Left ventricle myocardium inferior (tissue), 1 donor: ENCODE measurements around the gene NRBP1. TPM values are rescaled to one million over a fixed set of nuclear protein-coding genes. Genes with fewer than 3 reads are reported as not detected.

ENCODE experiments used
- DNase-seq: peaks from one replicate; pipeline ENCODE4 v3.0.0-alpha.2; 2020
- H3K27ac ChIP-seq: fragments of 200-600 bp; replicated peaks from 2 replicates; pipeline ENCODE4 v1.8.0; 2021
- H3K27me3 ChIP-seq: fragments of 200-600 bp; 2 replicates; pipeline ENCODE4 v1.8.0; 2021; ENCODE audit warnings: low read depth
- H3K36me3 ChIP-seq: fragments of 200-600 bp; 2 replicates; pipeline ENCODE4 v1.8.0; 2021
- H3K4me1 ChIP-seq: fragments of 200-600 bp; 2 replicates; pipeline ENCODE4 v1.8.0; 2021
- H3K4me3 ChIP-seq: fragments of 200-600 bp; 2 replicates; pipeline ENCODE4 v1.8.0; 2021; ENCODE audit warnings: mild to moderate bottlenecking, moderate library complexity
- H3K9me3 ChIP-seq: fragments of 200-600 bp; replicated peaks from 2 replicates; pipeline ENCODE4 v1.8.0; 2021
- intact Hi-C: fragments of 100-400 bp; cut with micrococcal nuclease; formaldehyde crosslinking; loops from one replicate; pipeline ENCODE4 v1.11.0; 2022
- total RNA-seq: library from RNA; stranded (reverse); fragmentation: NEBNext Ultra II Directional; extraction: Animal tissue kit (Norgen Biotek cat#: 25700); gene quantifications from one replicate; pipeline ENCODE4 v1.2.1, GENCODE V29; 2021
- TF ChIP-seq, protein P1 (sequence below): fragments of 200-600 bp; IDR thresholded peaks from 2 replicates; pipeline ENCODE4 v1.8.0; 2021; ENCODE audit warnings: antibody characterized with exemption, mild to moderate bottlenecking, borderline replicate concordance
- donor health status: DM: no; HTN: yes; CAD: no; lungs with severe emphysema.

Gene NRBP1
- total RNA-seq, 1 donor from 2014 or later: 52.5 TPM

DNA sequence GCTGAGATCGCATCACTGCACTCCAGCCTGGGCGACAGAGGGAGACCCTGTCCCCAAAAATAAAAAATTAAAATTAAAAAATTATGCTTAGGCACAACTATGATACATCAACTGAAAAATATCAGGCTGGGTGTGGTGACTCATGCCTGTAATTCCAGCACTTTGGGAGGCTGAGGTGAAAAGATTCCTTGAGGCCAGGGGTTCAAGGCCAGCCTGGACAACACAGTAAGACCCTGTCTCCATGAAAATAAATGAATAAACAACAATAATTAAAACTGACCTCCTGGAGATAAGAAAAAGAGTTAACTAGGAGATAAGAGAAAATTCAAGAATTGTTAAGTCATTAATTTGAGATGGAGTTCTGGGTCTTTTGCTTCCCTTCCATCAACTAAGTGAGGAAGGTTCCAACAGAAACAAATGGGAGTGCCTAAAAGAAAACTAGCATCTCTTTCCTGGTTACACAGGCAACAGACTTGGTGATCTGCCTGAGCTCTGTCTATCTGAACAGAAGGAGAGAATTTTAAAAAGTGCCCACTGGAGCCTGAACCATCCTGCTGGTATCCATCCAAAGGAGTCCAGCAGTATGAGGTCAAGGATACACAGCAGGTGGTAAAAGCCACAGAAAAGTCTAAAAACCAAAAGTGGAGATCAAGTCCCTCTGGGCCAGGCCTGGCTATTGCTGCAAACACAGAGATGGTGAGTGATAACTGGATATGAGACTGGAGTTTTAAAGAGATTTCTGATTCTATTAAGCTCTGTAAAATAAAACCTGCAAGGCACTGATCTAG is 27.9 kb upstream of the NRBP1 start:
- peaks cover 4% of the 10 kb centered on the region for H3K36me3 ChIP-seq
- no peak overlapping the region for H3K4me3 ChIP-seq
- TF ChIP-seq, protein P1, sequence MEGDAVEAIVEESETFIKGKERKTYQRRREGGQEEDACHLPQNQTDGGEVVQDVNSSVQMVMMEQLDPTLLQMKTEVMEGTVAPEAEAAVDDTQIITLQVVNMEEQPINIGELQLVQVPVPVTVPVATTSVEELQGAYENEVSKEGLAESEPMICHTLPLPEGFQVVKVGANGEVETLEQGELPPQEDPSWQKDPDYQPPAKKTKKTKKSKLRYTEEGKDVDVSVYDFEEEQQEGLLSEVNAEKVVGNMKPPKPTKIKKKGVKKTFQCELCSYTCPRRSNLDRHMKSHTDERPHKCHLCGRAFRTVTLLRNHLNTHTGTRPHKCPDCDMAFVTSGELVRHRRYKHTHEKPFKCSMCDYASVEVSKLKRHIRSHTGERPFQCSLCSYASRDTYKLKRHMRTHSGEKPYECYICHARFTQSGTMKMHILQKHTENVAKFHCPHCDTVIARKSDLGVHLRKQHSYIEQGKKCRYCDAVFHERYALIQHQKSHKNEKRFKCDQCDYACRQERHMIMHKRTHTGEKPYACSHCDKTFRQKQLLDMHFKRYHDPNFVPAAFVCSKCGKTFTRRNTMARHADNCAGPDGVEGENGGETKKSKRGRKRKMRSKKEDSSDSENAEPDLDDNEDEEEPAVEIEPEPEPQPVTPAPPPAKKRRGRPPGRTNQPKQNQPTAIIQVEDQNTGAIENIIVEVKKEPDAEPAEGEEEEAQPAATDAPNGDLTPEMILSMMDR: no peak
- H3K4me1 ChIP-seq: no peaks in the 10 kb centered on the region
- intact Hi-C loops: no loop called here
- H3K27me3 ChIP-seq: no peaks in the 10 kb centered on the region
- DNase-seq: no peak
- H3K27ac ChIP-seq: no peak overlapping the region
- no peaks in the 10 kb centered on the region for H3K9me3 ChIP-seq

DNA sequence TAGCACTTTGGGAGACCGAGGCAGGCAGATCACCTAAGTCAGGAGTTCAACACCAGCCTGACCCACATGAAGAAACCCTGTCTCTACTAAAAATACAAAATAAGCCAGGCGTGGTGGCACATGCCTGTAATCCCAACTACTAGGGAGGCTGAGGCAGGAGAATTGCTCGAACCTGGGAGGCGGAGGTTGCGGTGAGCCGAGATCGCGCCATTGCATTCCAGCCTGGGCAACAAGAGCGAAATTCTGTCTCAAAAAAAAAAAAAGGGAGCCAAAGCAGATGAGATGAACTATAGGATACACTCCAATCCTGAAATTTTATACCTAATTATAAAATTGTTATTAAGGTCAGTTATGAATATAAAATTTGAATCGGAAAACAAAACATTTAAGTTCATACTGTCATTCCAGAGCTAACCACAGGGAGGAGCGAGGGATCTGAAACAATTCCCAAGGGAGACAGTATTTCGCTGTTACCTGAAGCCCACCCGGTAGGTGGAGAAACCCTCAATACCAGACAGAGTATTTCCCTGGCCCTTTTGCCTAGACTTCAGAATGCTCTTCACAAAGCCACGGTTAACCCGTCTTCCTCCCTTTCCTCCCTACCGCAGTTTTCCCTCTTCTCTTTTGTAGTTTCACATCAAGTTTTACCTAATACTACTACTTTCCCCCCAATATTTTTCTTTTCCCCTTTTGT is 20.5 kb upstream of the NRBP1 start:
- DNase-seq: no peak
- Histone ChIP-seq H3K27ac (no peak overlapping the region), H3K9me3 (no peaks in the 10 kb centered on the region), H3K4me1 (peaks cover 45% of the 10 kb centered on the region), H3K4me3 (peak overlapping the region; percentile 98), H3K27me3 (no peaks in the 10 kb centered on the region), H3K36me3 (peaks cover 4% of the 10 kb centered on the region)
- TF ChIP-seq, protein P1: peak; percentile 60
- intact Hi-C loops: no loop called here

DNA sequence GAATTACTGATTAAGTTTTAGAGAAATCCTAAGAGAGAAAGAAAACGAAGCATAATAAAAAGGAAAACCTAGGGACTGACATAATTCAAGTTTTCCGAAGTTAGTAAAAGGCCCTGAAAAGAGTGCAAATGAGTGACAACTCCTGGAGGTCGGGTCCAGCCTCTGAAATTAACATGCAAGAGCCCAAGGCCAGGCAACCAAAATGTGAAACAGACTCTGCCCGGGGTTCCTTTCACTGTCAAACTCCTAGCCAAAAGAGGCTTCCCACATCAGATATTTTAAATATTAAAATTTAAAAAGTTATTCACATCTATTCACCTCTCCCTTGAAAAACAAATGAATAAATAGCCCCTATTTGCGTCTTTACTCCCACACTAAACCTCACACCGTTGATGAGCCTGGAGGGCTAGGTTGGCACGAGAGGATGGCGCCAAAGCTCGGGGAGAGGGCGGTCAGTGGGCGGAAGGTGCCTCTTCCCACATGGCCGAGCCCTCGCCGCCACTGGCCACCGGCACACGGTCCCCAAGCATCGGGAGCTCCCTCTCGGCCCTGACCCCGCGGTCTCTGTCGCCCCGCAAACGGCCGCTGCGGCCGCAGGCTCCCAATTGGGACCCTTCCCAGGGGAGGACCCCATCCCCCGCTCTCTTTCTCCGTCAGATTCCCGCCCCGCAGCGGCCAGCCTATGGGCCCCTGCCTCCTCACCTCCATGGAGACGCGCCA is 19.7 kb upstream of the NRBP1 start:
- Histone ChIP-seq H3K27ac (peak overlapping the region; percentile 92), H3K4me1 (peaks cover 45% of the 10 kb centered on the region), H3K4me3 (peak overlapping the region; percentile 98), H3K27me3 (no peaks in the 10 kb centered on the region), H3K36me3 (peaks cover 4% of the 10 kb centered on the region), H3K9me3 (no peaks in the 10 kb centered on the region)
- TF ChIP-seq, protein P1: no peak
- intact Hi-C loops: no loop called here
- peak; percentile 22 for DNase-seq

- TF ChIP-seq, protein P1: peak; percentile 9
- no peaks in the 10 kb centered on the region for H3K9me3 ChIP-seq
Measured at GRCh38 chr2:27409321-27410073, 18.9 kb upstream of the NRBP1 start, which contains the start of gene PPM1G. TSS of gene PPM1G (minus strand) at chr2:27409591. CDS start at chr2:27409422, 169 bp downstream.

More at GRCh38 chr2:27409321-27410073, 18.9 kb upstream of the NRBP1 start, which contains the start of gene PPM1G:
- H3K36me3 ChIP-seq: peaks cover 4% of the 10 kb centered on the region
- peaks cover 45% of the 10 kb centered on the region for H3K4me1 ChIP-seq
- no peaks in the 10 kb centered on the region for H3K27me3 ChIP-seq
- H3K4me3 ChIP-seq: peak within 1 kb of the TSS; percentile 98
- DNase-seq: peak; percentile 94
- H3K27ac ChIP-seq: peak within 1 kb of the TSS; percentile 92
- intact Hi-C loops: no loop called here
